Peyer's patch (tissue), 4 donors: ENCODE measurements around the gene SLC25A13.

Experiments used
- POLR2A ChIP-seq, 2 donors: fragments of 450-650 bp; IDR thresholded peaks; one replicate each; pipeline ENCODE4 v1.5.1; 2017; ENCODE audit warnings: antibody characterized with exemption in 2 of 2, mild to moderate bottlenecking in 2 of 2, moderate library complexity in 2 of 2
- TF ChIP-seq, protein P1 (sequence below), 6 experiments: fragments of 450-650 bp in 4 of 6; fragments of 200-600 bp in 2 of 6; sonication (generic) in 1 of 6; IDR thresholded peaks; one replicate each; pipeline ENCODE4 v1.5.1; 2017 to 2019; ENCODE audit warnings: antibody characterized with exemption in 6 of 6, mild to moderate bottlenecking in 3 of 6, moderate library complexity in 1 of 6

DNA sequence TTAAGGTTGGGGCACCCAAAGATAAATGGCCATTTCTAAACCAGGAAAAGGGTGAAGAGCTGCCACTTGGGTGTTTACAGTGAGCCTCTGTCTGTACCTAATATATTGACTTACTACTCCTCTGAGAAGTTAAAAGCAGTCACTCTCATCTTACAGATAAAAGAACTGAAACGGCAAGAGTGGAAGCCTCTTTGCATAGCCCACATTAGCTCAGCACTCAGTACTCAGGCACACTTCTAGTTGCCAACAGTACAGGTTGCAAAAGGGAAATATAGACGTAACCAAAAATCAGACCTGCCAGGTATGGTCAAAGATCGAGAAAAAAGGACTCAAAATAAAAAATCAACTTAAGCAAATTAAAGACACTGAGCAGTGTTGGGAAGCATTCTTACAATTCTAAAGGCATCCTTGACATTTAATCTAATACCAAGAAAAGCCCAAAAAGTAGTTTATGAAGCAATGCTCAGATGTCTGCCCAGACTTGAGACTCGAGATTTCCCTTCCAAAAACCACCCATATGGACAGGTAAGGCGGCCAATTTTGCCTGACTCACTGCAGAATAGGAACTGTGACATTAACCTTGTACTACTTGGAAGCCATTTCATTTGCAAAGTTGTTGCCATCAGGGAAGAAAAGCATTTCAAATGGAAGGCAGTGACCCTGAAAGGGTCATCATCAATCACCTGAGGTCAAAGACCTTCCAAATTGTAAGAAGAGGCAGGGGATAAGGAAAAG lies 139.3 kb downstream of the SLC25A13 start:
- TF ChIP-seq, protein P1, sequence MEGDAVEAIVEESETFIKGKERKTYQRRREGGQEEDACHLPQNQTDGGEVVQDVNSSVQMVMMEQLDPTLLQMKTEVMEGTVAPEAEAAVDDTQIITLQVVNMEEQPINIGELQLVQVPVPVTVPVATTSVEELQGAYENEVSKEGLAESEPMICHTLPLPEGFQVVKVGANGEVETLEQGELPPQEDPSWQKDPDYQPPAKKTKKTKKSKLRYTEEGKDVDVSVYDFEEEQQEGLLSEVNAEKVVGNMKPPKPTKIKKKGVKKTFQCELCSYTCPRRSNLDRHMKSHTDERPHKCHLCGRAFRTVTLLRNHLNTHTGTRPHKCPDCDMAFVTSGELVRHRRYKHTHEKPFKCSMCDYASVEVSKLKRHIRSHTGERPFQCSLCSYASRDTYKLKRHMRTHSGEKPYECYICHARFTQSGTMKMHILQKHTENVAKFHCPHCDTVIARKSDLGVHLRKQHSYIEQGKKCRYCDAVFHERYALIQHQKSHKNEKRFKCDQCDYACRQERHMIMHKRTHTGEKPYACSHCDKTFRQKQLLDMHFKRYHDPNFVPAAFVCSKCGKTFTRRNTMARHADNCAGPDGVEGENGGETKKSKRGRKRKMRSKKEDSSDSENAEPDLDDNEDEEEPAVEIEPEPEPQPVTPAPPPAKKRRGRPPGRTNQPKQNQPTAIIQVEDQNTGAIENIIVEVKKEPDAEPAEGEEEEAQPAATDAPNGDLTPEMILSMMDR (IDR thresholded peaks at IDR 0.05) = no peak
- TF ChIP-seq POLR2A (IDR thresholded peaks at IDR 0.05) = no peak
